ENCODE data around the gene FCRLB. TPM values are rescaled to one million over a fixed set of nuclear protein-coding genes. Genes with fewer than 3 reads are reported as not detected.
A peak's percentile ranks its signal among the peaks of the same experiment; 100 is the strongest.
"Not testable (repeated sequence)": the region's sequence is repeated elsewhere in the genome, so short reads cannot be mapped to it uniquely, and the experiment has no call there.

Gene FCRLB
- total RNA-seq, 1 experiment from 2014 or later, result 0.45 TPM

- no peak for DNase-seq (ENCODE audit: low spot score)
Observed at GRCh38 chr1:161740921-161741320, 19.6 kb downstream of the FCRLB start.

GRCh38 chr1:161743231-161743630 lies 21.9 kb downstream of the FCRLB start:
- no peak for DNase-seq (ENCODE audit: low spot score)

- no peak for DNase-seq (ENCODE audit: low spot score)
Observed at GRCh38 chr1:161747801-161748200, 26.5 kb downstream of the FCRLB start.

GRCh38 chr1:161749509-161750407 lies 28.4 kb downstream of the FCRLB start, which contains the start of gene DUSP12:
TSS of gene DUSP12 (plus strand) at chr1:161749786. CDS start at chr1:161749802, 16 bp downstream.
- DNase-seq (ENCODE audit: low spot score), result peak; percentile 93

GRCh38 chr1:161763522-161764098 lies 42.3 kb downstream of the FCRLB start:
- DNase-seq (ENCODE audit: low spot score), result no peak

- DNase-seq (ENCODE audit: low spot score), result peak; percentile 90
Observed at GRCh38 chr1:161766102-161766981, 45.0 kb downstream of the FCRLB start, which contains the start of gene ATF6. TSS of gene ATF6 (plus strand) at chr1:161766320. CDS start at chr1:161766361, 41 bp downstream.

- DNase-seq (ENCODE audit: low spot score), result no peak
Observed at GRCh38 chr1:161768461-161768860, 47.1 kb downstream of the FCRLB start.

- no peak for DNase-seq (ENCODE audit: low spot score)
Observed at GRCh38 chr1:161768986-161769672, 47.8 kb downstream of the FCRLB start.

- not testable (repeated sequence) for DNase-seq (ENCODE audit: low spot score)
Observed at GRCh38 chr1:161769673-161770045, 48.3 kb downstream of the FCRLB start.

- no peak for DNase-seq (ENCODE audit: low spot score)
Observed at GRCh38 chr1:161770250-161770649, 48.9 kb downstream of the FCRLB start.

GRCh38 chr1:161771161-161771560 lies 49.8 kb downstream of the FCRLB start:
- no peak for DNase-seq (ENCODE audit: low spot score)

- DNase-seq (ENCODE audit: low spot score), result no peak
Observed at GRCh38 chr1:161771973-161772372, 50.6 kb downstream of the FCRLB start.

GRCh38 chr1:161772397-161772796 lies 51.1 kb downstream of the FCRLB start:
- DNase-seq (ENCODE audit: low spot score), result no peak

GRCh38 chr1:161773791-161774190 lies 52.4 kb downstream of the FCRLB start:
- no peak for DNase-seq (ENCODE audit: low spot score)

GRCh38 chr1:161777261-161777660 lies 55.9 kb downstream of the FCRLB start:
- DNase-seq (ENCODE audit: low spot score), result no peak

Other genes with a start within 250 kb of the FCRLB start
- 10.1 and 11.0 TPM in 2 replicates for gene FCGR2A, start 216.1 kb upstream of the FCRLB start, total RNA-seq (2014; rRNA removed; shearing (Covaris generic))
- gene HSPA6, start 197.0 kb upstream of the FCRLB start, total RNA-seq (2014; rRNA removed; shearing (Covaris generic)), result 0.15 and 0.16 TPM in 2 replicates
- gene FCGR3A, start 171.7 kb upstream of the FCRLB start, total RNA-seq (2014; rRNA removed; shearing (Covaris generic)), result not detected in 2 replicates
- gene FCGR3B, start 90.4 kb upstream of the FCRLB start, total RNA-seq (2014; rRNA removed; shearing (Covaris generic)), result not detected in 2 replicates
- not detected in 2 replicates for gene FCGR2B, start 58.4 kb upstream of the FCRLB start, total RNA-seq (2014; rRNA removed; shearing (Covaris generic))
- gene FCRLA, start 14.3 kb upstream of the FCRLB start, total RNA-seq (2014; rRNA removed; shearing (Covaris generic)), result not detected in 2 replicates
- 42.5 and 44.2 TPM in 2 replicates for gene DUSP12, start 28.2 kb downstream of the FCRLB start, total RNA-seq (2014; rRNA removed; shearing (Covaris generic))
- 27.1 and 28.8 TPM in 2 replicates for gene ATF6, start 44.8 kb downstream of the FCRLB start, total RNA-seq (2014; rRNA removed; shearing (Covaris generic))